GM21423 (cell line): ENCODE measurements around the gene KLHDC4.
"Not testable (repeated sequence)": the region's sequence is repeated elsewhere in the genome, so short reads cannot be mapped to it uniquely, and the experiment has no call there.

Source experiments
- ATAC-seq: cut with Tn5 transposase; IDR thresholded peaks from one replicate; pipeline ENCODE4 v1.9.1; 2021; ENCODE audit warnings: mild to moderate bottlenecking, moderate library complexity; ENCODE audit not compliant: unreplicated experiment

Gene KLHDC4

DNA sequence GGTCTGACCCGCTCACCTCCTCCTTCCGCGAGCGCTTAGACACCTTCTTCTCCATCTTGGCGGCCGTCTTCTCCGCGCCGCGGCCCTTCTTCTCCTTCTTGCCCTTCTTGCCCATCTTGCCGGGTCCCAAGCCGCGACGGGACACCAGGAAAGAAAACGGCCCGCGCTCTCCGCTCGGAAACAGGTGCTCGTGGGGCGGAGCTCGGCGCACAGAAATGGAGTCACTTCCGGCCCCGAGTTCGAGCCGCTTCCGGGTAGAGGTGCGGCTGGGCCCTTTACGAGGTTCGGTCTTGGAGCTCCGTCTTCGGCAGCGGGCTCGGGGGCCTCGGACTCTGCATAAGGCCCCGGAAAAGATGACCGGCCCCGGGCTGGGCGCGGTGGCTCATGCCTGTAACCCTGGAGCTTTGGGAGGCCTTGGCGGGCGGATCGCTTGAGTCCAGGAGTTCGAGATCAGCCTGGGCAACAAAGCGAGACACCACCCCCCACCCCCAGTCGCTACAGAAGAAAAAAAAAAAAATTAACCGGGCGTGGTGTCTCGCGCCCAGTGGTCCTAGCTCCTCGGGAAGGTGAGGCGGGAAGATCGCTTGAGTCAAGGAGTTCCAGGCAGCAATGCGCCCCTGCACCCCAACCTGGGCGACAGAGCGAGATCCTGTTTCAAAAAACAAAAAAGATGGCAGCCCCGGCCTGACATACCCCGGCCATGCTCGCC, at the start of gene KLHDC4:
Gene KLHDC4, minus strand, starts transcription at position 211 of the 709 bp plus-strand sequence. Its CDS starts 96 bp downstream, at position 115.
- peak; percentile 84 for ATAC-seq

DNA sequence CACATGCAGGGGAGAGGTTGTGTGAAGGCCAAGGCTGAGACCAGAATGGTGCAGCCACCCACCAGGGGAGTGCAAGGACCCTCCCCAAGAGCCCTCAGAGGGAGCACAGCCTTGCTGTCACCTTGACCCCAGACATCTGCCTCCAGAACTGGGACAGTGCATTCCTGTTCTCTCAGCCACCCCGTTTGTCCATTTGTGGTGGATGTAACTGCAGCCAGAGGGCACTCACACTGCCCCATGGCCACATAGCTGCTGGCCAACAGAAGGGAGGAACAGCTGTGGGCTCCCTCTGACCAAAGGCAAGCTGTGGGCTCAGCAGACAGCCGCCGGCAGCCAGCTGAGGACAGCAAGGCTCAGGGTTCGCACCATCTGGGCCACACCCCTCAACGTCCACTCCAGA, 49.8 kb upstream of the KLHDC4 start:
- no peak for ATAC-seq

DNA sequence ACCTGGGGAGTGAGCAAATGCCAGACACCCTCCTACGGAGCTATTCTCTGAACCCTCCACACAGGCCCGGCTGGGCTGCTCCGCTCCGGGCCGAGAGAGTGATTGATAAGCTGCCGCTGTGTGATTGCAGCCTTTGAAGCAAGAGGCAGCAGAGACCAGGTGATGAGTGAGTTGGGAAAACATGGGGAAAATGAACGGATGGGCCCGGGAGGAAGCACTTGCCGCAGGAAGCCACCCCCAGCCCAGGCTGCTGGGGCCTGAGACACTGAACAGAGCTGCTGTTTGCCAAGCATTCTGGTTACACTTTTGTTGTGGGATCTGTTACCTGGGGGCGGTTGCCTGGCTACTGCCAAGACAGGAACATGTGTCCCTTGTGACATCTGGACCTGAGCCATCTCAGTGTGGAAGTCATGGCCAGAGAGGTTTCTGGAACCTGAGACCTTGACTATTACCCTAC, 46.4 kb upstream of the KLHDC4 start:
- ATAC-seq = no peak

DNA sequence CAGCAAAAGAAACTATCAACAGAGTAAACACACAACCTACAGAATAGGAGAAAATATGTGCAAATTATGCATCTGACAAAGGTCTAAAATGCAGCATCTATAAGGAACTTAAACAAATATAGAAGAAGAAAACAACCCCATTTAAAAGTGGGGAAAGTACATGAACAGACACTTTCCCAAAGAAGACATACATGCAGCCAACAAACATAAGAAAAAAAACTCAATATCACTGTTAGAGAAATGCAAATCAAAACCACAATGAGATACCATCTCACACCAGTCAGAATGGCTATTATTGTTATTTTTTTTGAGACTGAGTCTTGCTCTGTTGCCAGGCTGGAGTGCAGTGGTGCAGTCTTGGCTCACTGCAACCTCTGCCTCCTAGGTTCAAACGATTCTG, 45.7 kb upstream of the KLHDC4 start:
- not testable (repeated sequence) for ATAC-seq

GRCh38 chr16:87809150-87809902, 43.5 kb upstream of the KLHDC4 start:
- peak; percentile 50 for ATAC-seq

GRCh38 chr16:87808108-87808507, 42.3 kb upstream of the KLHDC4 start:
- ATAC-seq = no peak

- ATAC-seq = no peak
Measured at GRCh38 chr16:87806641-87807546, 41.1 kb upstream of the KLHDC4 start.

GRCh38 chr16:87806261-87806640, 40.5 kb upstream of the KLHDC4 start:
- no peak for ATAC-seq

- no peak for ATAC-seq
Measured at GRCh38 chr16:87803385-87803784, 37.6 kb upstream of the KLHDC4 start.

GRCh38 chr16:87802670-87803069, 36.9 kb upstream of the KLHDC4 start:
- no peak for ATAC-seq

GRCh38 chr16:87801679-87802259, 36.0 kb upstream of the KLHDC4 start:
- no peak for ATAC-seq

- ATAC-seq = no peak
Measured at GRCh38 chr16:87800497-87800896, 34.7 kb upstream of the KLHDC4 start.

GRCh38 chr16:87795336-87795735, 29.6 kb upstream of the KLHDC4 start:
- ATAC-seq = no peak

DNA sequence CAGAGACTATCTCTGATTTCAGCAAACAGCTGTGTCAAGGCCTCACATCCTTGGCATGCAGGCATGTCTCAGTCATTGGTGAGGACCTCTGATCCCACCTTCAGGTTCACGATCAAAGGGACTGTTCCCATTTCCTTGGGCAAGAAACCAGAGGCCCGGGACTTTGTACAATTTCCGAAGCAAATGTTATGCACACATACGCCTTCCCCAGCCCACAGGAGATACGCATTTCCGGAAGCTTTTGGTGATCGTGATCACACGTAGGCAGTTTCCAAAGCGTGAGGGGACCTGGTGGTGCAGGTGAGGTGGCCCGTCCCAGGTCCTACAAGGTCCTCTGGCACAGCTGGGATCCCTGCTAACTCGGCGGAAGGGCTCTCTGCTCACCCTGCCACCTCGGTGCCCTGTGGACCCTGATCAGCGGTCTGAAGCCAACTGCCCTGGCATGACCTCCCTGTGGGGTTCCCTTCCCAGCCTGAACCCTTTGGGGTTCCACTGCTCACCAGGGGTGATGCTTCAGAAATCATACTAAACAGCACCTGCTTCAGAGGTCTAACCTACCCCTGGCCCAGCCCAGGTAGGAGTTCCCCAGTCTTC, 28.8 kb upstream of the KLHDC4 start:
- no peak for ATAC-seq

DNA sequence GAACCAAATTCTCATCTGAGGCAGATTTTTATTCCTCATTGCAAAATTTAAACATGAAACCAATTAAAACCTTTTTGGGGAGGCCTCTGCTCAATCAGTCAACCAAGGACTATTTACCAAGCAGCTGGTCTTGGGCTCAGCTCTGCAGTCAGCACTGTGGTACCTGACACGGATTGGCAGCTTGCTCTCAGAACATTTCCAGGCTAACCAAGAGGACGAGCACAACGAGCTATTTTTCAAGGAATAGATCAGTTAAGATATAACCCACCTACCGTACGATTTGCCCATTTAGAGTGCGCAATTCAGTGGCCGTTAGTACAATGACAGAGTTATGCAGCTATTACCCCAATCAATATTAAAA, 26.4 kb upstream of the KLHDC4 start:
- ATAC-seq = no peak

- no peak for ATAC-seq
Measured at GRCh38 chr16:87791295-87792204, 25.8 kb upstream of the KLHDC4 start.

DNA sequence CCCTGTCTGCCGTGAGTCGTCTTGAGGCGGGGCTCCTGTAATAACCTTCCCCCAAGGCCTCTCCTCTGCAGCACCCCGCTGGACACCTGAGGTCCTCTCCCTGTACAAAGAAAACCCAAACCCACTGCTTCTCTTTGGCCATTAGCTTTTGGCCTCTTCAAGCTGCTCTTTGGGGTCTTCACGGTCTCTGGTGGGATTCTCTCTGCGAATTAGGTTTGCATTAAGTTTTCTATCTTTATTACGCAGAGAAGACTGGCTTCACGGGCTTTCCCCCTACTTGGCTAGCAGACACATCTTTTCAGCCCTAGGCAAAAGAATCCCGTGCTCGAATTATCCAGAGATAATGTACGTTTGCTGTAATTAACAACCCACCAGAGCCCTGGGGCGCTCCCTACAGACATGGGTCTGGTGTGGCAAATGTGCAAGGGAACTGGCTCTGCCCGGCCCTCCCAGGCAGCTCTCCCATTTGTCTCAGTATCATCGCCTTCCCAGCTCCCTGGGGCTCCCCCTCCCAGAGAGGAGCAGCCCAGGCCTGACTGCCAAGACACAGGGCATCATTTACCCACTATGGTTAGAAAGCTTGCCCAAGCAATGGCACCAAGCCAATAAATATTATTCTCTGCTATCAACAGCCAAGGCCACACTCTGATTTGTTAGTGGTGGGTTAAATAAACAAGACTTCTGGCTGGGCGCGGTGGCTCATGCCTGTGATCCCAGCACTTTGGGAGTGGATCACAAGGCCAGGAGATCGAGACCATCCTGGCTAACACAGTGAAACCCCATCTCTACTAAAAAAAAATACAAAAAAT, 24.7 kb upstream of the KLHDC4 start:
- ATAC-seq = no peak

GRCh38 chr16:87789437-87790291, 23.9 kb upstream of the KLHDC4 start:
- no peak for ATAC-seq
